Hematopoietic multipotent progenitor cell treated with erythropoietin and hydrocortisone succinate and interleukin-3 and kit ligand, for 8 days (in vitro differentiated cells): ENCODE data around the gene ANO9.
"Not testable (repeated sequence)": the region's sequence is repeated elsewhere in the genome, so short reads cannot be mapped to it uniquely, and the experiment has no call there.

Source experiments
- DNase-seq: peaks from one replicate; pipeline ENCODE4 v3.0.0-alpha.2; 2015

Gene ANO9

DNA sequence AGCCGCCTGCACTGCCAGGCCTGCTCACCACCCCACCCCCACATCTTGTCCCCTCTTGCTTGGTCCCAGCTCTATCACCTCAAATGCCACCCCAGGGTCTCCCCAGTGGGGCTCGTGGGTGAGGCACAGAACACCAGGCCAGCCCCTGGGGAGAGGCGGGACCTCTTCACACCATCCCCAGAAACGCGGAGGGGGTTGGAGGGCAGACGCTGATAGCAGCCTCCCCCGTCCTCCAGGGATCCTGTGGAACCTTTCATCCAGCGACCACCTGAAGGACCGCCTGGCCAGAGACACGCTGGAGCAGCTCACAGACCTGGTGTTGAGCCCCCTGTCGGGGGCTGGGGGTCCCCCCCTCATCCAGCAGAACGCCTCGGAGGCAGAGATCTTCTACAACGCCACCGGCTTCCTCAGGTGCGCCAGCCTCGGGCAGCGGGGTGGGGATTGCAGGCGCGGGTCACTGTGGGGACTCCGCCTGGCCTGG is 42.0 kb downstream of the ANO9 start:
- no peak for DNase-seq

- peak; percentile 41 for DNase-seq
Measured at GRCh38 chr11:398826-399225, 43.0 kb downstream of the ANO9 start.

- peak; percentile 53 for DNase-seq
Measured at GRCh38 chr11:396948-397548, 44.8 kb downstream of the ANO9 start.

GRCh38 chr11:396511-396947 is 45.3 kb downstream of the ANO9 start:
- DNase-seq, result no peak

DNA sequence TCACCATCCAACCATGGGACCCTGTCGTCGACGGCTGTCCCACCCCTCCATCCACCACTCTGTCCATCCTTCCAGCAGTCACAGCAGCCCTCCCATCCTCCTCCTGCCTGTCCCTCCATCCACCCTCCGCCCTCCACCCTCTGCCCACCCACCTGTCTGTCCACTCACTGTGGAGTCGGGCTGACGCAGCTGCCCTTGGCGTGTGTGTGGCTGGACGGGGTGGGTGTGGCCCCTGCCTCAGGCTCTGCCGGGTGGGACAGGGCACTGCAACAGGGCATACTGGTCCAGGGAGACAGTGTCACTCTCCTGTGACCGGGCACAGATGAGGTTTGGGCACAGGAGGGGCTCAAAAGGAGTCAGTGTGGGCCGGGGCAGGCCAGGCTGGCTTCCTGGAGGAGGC is 45.9 kb downstream of the ANO9 start:
- no peak for DNase-seq

DNA sequence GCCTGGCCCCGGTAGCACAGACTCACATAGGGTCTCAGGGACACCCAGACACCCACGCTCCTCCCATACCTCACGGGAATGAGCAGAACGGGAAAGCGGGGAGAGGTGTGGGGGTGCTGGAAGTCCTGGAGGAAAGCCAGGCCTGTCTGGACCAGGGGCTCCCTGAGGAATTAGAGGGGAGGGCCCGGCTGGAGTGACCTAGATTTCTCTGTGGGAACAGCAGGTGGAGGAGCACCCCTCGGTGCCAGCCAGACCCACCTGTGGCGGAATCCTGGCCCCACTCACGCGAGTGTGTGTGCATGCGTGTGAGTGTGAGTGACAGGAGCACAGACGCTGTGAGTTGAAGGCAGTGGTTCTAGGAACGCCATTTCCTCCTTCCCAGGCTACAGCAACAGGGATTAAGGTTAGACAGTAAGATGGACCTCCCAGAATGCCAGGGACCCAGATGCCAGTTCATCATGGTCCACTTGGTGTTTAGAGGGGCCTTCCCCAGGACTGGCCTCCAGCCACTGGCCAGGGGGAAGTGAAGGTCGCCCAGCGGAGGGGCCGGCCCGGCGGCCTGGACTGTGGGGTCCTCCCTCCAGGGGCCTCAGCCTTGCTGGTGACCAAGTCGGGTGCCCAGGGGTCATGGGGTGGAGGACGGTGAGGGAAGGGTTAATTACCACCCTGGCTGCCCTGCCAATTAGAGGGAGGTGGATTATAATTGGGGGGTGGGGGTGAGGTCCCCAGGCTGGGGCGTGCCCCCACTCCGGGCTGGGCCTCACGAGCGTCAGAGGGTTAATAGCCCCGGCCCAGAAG is 46.8 kb downstream of the ANO9 start:
- DNase-seq, result no peak

- no peak for DNase-seq
Measured at GRCh38 chr11:394034-394857, 47.6 kb downstream of the ANO9 start, which contains the start of gene PKP3. PKP3 (plus strand) TSS chr11:394209; CDS start chr11:394293, 84 bp downstream.

DNA sequence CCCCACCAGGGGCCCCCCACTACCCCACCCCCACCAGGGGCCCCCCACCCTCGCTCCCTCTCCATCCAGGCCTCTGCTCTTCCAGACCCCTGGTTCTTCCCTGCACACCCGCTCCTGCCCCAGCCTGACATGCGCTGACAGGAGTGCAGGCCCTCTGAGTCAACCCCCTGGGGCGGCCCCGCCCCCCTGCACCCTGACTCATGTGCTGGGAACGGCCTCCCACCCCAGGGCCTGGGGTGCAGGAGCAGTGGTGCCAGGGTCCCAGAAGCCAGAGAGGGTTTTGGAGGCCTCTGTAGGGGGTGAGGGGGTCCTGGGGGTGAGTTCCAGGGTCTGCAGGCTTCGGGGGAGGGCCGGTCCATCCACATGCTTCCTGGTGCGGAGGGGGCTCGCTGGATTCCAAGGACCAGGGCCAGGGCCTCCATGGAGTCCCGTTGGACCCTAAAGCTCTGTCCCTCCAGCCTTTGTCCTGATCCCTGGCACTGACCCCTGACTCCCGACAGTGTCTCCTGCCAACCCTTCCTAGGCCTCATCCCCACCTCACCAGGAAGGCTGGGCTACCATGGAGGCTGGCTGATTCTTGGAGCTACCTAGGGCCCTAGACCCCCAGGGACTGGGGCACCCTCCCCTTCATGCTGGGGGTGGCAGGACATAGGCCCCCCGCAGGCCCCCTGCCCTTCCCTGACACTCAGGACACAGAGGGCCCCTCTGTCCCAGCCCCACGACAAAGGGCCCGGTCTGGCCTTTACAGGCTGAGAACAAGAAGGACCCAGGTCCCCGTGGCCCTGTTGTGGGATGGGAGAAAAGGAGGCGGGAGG is 48.4 kb downstream of the ANO9 start:
- DNase-seq, result no peak

- DNase-seq, result no peak
Measured at GRCh38 chr11:392102-392777, 49.6 kb downstream of the ANO9 start.

GRCh38 chr11:391117-392017 is 50.4 kb downstream of the ANO9 start:
- no peak for DNase-seq

GRCh38 chr11:390175-390574 is 51.6 kb downstream of the ANO9 start:
- no peak for DNase-seq

- DNase-seq, result not testable (repeated sequence)
Measured at GRCh38 chr11:389369-389768, 52.4 kb downstream of the ANO9 start.

GRCh38 chr11:387193-387793 is 54.5 kb downstream of the ANO9 start:
- no peak for DNase-seq

DNA sequence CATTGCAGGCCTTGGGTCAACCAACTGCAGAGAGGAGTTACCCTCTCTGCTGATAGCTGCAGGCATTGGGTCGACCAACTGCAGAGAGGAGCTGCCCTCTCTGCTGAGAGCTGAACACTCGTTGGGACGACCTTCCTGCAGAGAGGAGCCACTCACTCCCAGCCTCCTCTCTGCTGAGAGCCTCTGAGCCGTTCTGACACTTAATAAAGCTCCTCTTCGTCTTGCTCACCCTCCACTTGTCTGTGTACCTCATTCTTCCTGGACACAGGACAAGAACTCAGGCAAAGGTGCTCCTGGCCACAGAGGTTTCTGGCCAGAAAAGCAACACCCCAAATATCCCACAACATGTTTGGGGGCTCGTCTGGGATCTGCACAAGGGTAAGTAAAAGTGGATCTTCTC is 55.3 kb downstream of the ANO9 start:
- DNase-seq, result no peak

- no peak for DNase-seq
Measured at GRCh38 chr11:385594-386351, 56.0 kb downstream of the ANO9 start.

DNA sequence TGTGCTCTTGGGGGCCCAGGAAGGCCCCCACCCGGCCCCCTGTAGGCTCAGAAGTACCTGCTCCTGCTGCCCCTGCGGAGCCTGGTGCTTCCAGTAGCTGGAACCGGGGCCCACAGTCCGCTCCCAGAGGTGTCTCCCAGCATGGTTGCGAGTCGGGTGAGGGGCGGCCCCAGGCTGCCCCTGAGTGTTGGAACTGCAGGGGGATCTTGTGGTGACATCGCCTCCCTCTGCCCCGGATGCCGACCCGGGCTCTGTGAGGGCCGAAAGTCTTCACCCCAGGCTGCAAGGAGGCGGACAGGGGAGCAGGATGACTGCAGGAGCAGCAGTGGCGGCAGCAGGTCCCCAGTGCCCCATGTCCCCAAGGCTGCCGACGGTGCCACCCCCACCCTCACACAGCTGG is 57.3 kb downstream of the ANO9 start:
- no peak for DNase-seq

DNA sequence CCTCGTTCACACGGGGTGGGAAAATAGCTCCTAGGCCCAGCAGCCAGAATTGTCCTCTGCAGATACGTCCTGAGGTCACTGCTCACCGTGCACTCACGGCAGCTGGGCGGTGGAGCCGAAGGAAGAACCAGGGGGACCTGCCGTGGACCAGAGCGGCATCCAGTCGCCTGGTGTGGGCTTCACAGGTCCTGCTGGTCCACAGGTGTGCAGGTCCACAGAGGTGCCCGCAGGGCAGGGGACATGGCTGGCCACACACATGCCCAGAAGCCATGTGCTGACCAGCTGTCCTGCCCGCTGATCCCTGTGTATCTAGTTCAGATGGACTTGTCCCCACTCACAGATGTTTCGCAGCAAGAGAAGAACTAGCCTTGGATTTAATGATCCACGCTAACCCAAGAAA is 58.4 kb downstream of the ANO9 start:
- no peak for DNase-seq

GRCh38 chr11:382081-382629 is 59.7 kb downstream of the ANO9 start:
- no peak for DNase-seq

GRCh38 chr11:381501-382072 is 60.2 kb downstream of the ANO9 start:
- DNase-seq, result no peak
